HG02798 (cell line): ENCODE results near the gene LGMN.
A peak's percentile ranks its signal among the peaks of the same experiment; 100 is the strongest.

ENCODE experiments used
- ATAC-seq: cut with Tn5 transposase; IDR thresholded peaks from one replicate; pipeline ENCODE4 v1.9.1; 2021; ENCODE audit warnings: mild to moderate bottlenecking; ENCODE audit not compliant: unreplicated experiment, poor library complexity

Gene LGMN

GRCh38 chr14:92748259-92749016 lies at the start of gene LGMN:
LGMN (minus strand) TSS chr14:92748627; CDS start chr14:92732786, 15,841 bp downstream.
- peak; percentile 83 for ATAC-seq

DNA sequence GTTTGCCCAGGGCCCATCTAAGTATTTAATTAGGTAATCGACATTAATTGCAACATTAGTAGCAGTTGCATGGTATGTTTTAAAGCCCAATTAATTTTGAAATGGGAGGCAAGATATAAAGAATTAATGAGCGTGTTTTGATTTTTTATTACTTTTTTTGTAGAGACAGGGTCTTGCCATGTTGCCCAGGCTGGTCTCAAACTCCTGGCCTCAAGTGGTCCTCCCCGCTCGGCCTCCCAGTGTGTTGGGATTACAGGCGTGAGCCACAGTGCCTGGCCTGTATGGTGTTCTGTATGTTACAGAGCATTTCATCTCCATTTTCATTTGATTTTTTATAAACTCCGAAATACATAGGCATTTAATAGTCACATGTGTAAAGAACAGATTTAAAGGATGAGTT lies 46.5 kb upstream of the LGMN start:
- ATAC-seq: no peak

DNA sequence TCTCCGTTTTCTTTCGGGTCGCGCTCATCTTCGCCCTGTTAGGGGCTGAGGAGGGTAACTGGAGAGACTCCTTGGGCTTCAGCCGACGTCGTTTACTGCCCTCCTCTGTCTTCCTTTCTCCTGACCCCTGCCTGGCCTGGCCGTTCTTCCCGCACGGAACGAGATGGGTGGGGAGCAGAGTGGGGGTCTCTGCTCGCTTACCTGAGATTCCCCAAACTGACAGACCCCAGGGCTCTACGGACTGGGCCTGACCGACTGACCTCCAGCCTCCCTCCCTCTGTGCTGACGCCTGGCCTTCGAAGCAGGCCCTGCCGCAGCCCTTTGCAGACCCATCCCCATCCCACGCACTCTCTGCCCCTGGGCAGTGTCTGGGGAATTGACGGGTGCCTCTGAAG lies 46.1 kb upstream of the LGMN start:
- ATAC-seq: peak; percentile 9

GRCh38 chr14:92793709-92794546 lies 45.5 kb upstream of the LGMN start, which contains the start of gene GOLGA5:
GOLGA5 (plus strand) TSS chr14:92794305; CDS start chr14:92797438, 3,133 bp downstream.
- ATAC-seq: peak; percentile 97

DNA sequence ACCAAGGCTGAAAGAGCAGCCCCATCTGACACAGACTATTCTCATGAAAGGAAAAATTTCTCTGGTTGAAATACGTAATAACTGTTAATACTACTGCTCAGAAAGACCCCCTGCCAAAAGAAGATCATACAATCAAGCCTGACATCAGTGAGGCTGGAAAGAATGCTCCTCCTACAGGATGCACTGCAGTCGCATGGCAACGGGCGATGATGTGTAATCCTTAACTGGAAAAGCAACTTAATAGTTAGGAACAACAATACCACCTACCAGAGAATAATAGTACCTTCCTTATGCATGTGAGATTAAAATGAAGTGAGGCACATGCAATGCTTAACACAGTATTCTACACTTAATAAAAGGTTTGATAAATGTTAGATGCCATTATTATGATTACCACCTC lies 44.5 kb upstream of the LGMN start:
- no peak for ATAC-seq

DNA sequence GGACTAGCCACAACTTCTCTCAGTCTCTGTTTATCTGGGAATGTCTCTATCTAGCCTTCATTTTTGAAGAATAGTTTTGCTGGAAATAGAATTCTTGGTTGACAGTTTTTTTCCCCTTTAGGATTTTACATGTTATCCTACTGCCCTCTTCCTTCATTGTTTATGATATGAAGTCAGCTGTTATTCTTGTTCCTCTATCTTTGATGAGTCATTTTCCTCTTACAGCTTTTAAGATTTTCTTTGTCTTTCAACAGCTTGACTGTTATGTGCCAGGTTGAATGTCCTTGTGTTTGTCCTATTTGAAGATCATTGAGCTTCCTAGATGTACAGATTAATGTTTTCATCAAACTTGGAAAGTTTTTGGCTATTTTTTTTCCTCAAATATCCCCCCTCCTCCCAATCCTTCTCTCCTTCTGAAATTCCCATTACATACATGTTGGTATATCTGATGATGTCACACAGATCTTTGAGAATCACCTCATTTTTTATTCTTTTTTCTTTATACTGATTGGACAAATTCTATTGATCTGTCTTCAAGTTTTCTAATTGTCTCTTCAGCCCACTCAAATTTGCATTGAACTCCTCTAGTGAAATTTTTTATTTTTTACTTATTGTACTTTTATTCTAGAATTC lies 41.1 kb upstream of the LGMN start:
- no peak for ATAC-seq

- ATAC-seq: no peak
Observed at GRCh38 chr14:92787554-92787953, 39.1 kb upstream of the LGMN start.

DNA sequence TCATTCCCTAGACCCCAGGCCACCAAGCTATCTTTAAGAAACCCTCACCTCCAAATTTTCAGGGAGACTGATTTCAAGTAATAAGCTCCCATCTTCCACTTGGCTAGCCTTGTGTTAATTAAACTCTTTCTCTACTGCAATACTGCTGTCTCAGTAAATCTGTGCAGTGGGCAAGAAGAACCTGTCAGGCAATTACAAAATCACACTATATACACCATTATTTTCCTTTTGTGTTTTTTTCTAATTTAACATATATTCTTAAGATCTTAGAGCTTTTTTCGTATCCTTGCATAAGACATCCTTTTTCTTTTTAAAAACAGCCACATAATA lies 38.0 kb upstream of the LGMN start:
- ATAC-seq: no peak

- no peak for ATAC-seq
Observed at GRCh38 chr14:92785667-92786426, 37.4 kb upstream of the LGMN start.

DNA sequence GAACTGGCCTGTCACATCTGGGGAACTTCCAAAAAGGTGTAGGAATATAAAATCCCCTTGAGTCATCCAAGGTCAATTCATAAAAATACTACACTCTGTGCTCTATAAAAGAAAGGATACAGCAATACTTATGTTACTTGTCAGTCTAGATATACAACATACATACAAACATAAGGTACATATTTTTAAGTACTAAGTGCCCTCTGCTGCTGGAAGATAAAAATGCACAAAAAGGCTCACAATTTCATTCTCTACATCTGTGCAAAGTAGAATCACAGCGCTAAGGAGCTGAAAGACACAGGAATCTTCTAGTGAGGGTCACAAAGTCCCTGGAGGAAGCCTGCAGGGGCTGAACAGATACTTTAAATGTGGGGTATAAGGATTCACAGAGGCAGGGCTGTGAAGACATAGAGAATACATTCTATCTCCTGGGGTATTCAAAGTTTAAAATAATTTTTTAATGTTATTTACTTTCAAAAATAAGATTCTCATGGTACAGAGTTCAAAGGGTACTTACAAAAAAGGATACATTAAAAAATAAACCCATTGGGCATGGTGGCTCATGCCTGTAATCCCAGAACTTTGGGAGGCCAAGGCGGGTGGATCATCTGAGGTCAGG lies 35.5 kb upstream of the LGMN start:
- peak; percentile 65 for ATAC-seq

DNA sequence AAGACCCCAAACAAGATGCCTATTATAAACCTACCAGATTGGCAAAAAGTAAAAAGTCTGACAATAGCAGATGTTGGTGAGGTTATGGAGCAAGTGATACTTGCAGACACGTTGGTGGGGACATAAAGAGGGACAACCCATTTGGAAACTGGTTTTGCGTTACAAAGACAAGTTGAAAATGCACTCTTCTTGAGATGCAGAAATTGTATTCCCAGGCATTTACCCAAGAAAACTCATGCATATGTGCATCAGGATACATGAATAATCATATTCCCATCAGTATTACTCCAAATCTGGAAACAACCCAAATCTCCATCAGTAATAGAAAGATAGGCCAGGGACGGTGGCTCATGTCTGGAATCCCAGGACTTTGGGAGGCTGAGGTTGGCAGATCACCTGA lies 32.9 kb upstream of the LGMN start:
- ATAC-seq: no peak

DNA sequence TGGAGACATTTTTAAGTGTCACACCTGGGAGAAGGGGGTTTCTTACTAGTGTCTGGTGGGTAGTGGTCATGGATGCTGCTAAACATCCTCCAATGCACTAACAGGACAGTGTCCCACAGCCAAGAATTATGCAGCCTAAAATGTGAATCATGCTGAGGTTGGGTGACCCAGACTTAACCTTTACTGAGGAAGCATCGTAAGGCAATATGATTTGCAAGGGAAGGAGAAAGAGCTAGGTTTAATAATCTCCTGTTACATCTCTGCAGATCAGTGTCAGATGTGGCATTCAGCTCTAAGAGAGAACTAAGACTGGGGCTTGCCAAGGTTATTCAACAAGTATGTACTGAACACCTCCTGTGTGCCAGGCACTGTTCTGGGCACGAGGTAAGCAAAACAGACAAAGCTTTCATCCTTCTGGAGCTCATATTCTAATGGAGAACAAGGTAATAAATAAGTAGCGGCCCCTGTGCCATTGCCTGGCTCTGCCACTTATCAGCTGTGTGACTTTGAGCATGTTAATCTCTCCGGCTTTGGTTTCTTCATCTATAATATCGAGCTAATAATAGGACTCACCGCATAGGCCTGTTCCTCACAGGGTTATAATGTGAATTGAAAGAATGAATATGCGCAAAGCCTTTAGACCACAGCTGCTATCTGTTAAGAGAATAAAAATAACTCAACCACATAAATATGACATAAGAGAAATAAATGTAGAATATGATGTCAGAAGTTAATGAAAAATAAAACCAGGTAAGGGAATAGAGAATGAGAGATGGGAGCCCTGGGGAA lies 32.2 kb upstream of the LGMN start:
- ATAC-seq: no peak

DNA sequence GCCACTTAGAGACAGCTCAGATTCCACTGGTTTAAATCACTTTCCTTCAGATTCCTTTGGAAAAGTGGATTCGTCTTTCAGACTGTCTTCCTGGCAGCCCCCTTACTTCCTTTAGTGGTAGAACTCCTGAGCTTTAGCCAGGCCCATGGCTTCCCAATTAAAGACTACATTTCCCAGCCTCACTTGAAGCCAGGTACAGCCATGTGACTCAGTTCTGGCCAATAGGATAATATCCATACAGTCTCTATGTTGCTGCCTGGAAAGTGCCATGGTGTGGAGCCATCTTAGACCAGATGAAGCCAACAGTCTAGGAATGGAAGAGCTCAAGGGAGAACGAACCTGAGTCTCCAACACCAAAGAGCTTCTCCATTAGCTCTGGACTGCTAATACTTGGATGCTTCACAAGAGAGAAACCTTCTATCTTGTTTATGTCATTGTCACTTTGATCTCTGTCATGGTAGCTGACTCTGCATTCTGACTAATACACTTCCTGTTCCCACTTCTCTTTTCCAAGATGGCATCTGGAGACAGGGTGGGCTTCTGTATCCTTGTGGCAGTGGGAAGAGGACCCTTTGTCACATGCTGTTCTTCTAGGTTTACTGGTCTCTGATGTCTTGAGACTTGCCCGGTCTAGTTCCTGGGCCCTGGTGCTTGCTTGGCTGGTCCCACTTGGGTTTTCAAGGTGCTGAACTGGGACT lies 30.6 kb upstream of the LGMN start:
- peak; percentile 23 for ATAC-seq

DNA sequence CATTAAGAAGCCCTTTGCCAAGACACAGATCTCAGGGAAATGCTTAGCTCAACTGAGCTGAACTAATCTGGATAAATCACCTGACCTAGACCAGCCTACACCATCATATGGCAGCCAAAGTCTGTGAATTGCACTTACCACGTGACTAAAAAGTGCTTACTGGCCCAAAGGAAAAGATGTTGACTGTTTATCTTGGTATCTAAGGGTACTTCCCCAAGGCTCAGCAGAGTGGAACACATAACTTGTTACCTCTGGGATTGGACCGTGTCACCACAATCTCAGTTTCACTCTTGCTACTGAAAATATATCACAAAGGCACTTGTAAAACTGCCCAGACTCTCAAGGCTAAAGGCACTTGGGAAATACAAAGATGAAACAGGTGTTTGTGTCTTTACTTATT lies 26.9 kb upstream of the LGMN start:
- peak; percentile 97 for ATAC-seq

- ATAC-seq: no peak
Observed at GRCh38 chr14:92774572-92774971, 26.1 kb upstream of the LGMN start.

DNA sequence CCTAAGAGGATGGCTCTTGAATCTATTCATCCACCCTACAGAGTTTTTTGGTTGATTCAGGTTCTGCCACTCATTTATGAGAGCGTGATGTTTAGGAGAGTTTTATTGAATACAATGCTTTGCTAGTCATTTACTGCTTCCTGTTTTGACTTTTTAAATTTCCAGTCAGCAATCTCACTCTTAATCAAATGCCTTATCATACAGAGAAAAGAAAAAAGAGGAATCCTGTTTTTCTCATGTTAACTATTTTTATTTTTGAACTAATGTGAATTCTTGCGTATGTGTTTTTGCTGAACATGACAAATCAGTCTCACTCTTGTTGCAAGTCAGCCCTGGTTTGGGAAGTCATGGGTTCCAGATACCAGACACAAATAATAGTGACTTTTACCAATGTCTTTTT lies 22.1 kb upstream of the LGMN start:
- no peak for ATAC-seq

GRCh38 chr14:92768795-92769194 lies 20.4 kb upstream of the LGMN start:
- ATAC-seq: no peak

DNA sequence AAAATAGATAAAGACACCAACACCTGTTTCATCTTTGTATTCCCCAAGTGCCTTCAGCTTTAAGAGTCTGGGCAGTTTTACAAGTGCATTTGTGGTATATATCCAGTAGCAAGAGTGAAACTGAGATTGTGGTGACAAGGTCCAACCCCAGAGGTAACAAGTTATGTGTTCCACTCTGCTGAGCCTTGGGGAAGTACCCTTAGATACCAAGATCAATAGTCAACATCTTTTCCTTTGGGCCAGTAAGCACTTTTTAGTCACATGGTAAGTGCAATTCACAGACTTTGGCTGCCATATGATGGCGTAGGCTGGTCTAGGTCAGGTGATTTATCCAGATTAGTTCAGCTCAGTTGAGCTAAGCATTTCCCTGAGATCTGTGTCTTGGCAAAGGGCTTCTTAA lies 19.8 kb upstream of the LGMN start:
- peak; percentile 98 for ATAC-seq
